Hypothalamus (tissue), 51 donors: ENCODE results near the gene IGF2BP2.
A peak's percentile ranks its signal among the peaks of the same experiment; 100 is the strongest.

Experiments used
- DNase-seq, 51 donors: peaks; one replicate each; lab custom pipeline; 2025; lab: John Stamatoyannopoulos, UW

IGF2BP2 gene

GRCh38 chr3:185768578-185768982 is 56.3 kb downstream of the IGF2BP2 start:
- peak in 7 of 51 donors; percentile 1 to 37 (median 15) for DNase-seq

GRCh38 chr3:185767002-185767688 is 57.7 kb downstream of the IGF2BP2 start:
- DNase-seq, result peak in 1 of 51 donors; percentile 0

- no peak for DNase-seq
Observed at GRCh38 chr3:185766329-185767001, 58.4 kb downstream of the IGF2BP2 start.

- no peak for DNase-seq
Observed at GRCh38 chr3:185764980-185765370, 59.9 kb downstream of the IGF2BP2 start.

GRCh38 chr3:185764163-185764979 is 60.5 kb downstream of the IGF2BP2 start:
- no peak for DNase-seq

- no peak for DNase-seq
Observed at GRCh38 chr3:185763347-185764005, 61.4 kb downstream of the IGF2BP2 start.

GRCh38 chr3:185760550-185760949 is 64.3 kb downstream of the IGF2BP2 start:
- DNase-seq, result no peak

GRCh38 chr3:185760088-185760487 is 64.8 kb downstream of the IGF2BP2 start:
- no peak for DNase-seq

- no peak for DNase-seq
Observed at GRCh38 chr3:185759512-185759911, 65.3 kb downstream of the IGF2BP2 start.

GRCh38 chr3:185758912-185759311 is 65.9 kb downstream of the IGF2BP2 start:
- DNase-seq, result no peak

- DNase-seq, result no peak
Observed at GRCh38 chr3:185757176-185757575, 67.7 kb downstream of the IGF2BP2 start.

GRCh38 chr3:185756477-185756876 is 68.4 kb downstream of the IGF2BP2 start:
- no peak for DNase-seq

GRCh38 chr3:185754920-185755319 is 69.9 kb downstream of the IGF2BP2 start:
- DNase-seq, result no peak

- no peak for DNase-seq
Observed at GRCh38 chr3:185753354-185753753, 71.5 kb downstream of the IGF2BP2 start.

- DNase-seq, result no peak
Observed at GRCh38 chr3:185750702-185751101, 74.1 kb downstream of the IGF2BP2 start.

- no peak for DNase-seq
Observed at GRCh38 chr3:185750015-185750414, 74.8 kb downstream of the IGF2BP2 start.

GRCh38 chr3:185746470-185746869 is 78.4 kb downstream of the IGF2BP2 start:
- no peak for DNase-seq

GRCh38 chr3:185744997-185745843 is 79.6 kb downstream of the IGF2BP2 start:
- DNase-seq, result no peak

- DNase-seq, result no peak
Observed at GRCh38 chr3:185741586-185741985, 83.3 kb downstream of the IGF2BP2 start.

- DNase-seq, result no peak
Observed at GRCh38 chr3:185740133-185740532, 84.7 kb downstream of the IGF2BP2 start.
